B cell (primary cell): ENCODE measurements around the gene PLG. TPM values are rescaled to one million over a fixed set of nuclear protein-coding genes. Genes with fewer than 3 reads are reported as not detected.

Experiments used
- ATAC-seq: fragments of 200-7000 bp; cut with Tn5 transposase; one replicate; pipeline ENCODE4 v1.10.0; 2021; ENCODE audit warnings: low read depth, mild to moderate bottlenecking, moderate number of reproducible peaks, moderate library complexity
- CTCF ChIA-PET: fragments of 350-600 bp; sonication (Branson Sonifier 250); formaldehyde crosslinking; loops from one replicate; lab custom pipeline; 2021; ENCODE audit warnings: antibody characterized with exemption, inconsistent platforms; lab: Charles Lee
- POLR2A ChIA-PET: fragments of 350-600 bp; sonication (Branson Sonifier 250); formaldehyde crosslinking; loops from one replicate; lab custom pipeline; 2021; ENCODE audit warnings: antibody characterized with exemption; lab: Charles Lee
- DNase-seq: peaks from one replicate; pipeline ENCODE4 v3.0.0; 2013
- H2AFZ ChIP-seq: 2 replicates; pipeline ENCODE4 v1.6.1; 2012; ENCODE audit warnings: mild to moderate bottlenecking, low read depth, low read length; ENCODE audit not compliant: insufficient read depth, poor library complexity, severe bottlenecking
- H3K27ac ChIP-seq, 2 donors: 1 replicate in 1 of 2; 2 replicates in 1 of 2; pipeline ENCODE4 v1.5.1; 2012 to 2013; ENCODE audit warnings: low read length in 2 of 2, mild to moderate bottlenecking in 2 of 2, moderate library complexity in 1 of 2
- H3K27me3 ChIP-seq, 4 experiments: fragments of 200-600 bp in 1 of 4; sonication (generic) in 1 of 4; replicated peaks in 1 of 4; 1 replicate in 2 of 4; 2 replicates in 2 of 4; pipeline versions ENCODE4 v1.6.1 to v1.7.0; 2013 to 2016; ENCODE audit warnings: low read length in 3 of 4, mild to moderate bottlenecking in 2 of 4, mixed read lengths in 1 of 4, moderate library complexity in 1 of 4; ENCODE audit not compliant: insufficient read depth in 4 of 4, control insufficient read depth in 3 of 4; ENCODE audit errors: control extremely low read depth in 1 of 4
- H3K36me3 ChIP-seq, 2 experiments: replicated peaks in 1 of 2; 1 replicate in 1 of 2; 2 replicates in 1 of 2; pipeline versions ENCODE4 v1.6.1 to v1.7.1; 2013; ENCODE audit warnings: low read length in 1 of 2; ENCODE audit not compliant: insufficient read depth in 2 of 2, control insufficient read depth in 1 of 2; ENCODE audit errors: control extremely low read depth in 1 of 2, extremely low read depth in 1 of 2
- H3K4me1 ChIP-seq, 2 donors: fragments of 200-600 bp in 1 of 2; sonication (generic) in 1 of 2; 1 replicate in 1 of 2; 2 replicates in 1 of 2; pipeline versions ENCODE4 v1.5.1 to v1.6.1; 2013 to 2017; ENCODE audit warnings: low read length in 2 of 2; ENCODE audit not compliant: control insufficient read depth in 2 of 2, insufficient read depth in 2 of 2
- H3K4me2 ChIP-seq: replicated peaks from 2 replicates; pipeline ENCODE3; 2012; ENCODE audit warnings: mild to moderate bottlenecking, low read depth, low read length; ENCODE audit not compliant: poor library complexity, severe bottlenecking
- H3K4me3 ChIP-seq, 5 experiments: fragments of 200-600 bp in 1 of 5; sonication (generic) in 1 of 5; 1 replicate in 3 of 5; 2 replicates in 2 of 5; pipeline versions ENCODE4 v1.5.1 to v1.7.0; 2011 to 2016; ENCODE audit warnings: low read length in 4 of 5, mild to moderate bottlenecking in 4 of 5, low read depth in 2 of 5, control low read depth in 1 of 5, moderate library complexity in 1 of 5; ENCODE audit not compliant: insufficient read depth in 1 of 5; ENCODE audit errors: control extremely low read depth in 1 of 5, extremely low read depth in 1 of 5
- H3K79me2 ChIP-seq: fragments of 200-600 bp; sonication (generic); one replicate; pipeline ENCODE4 v1.6.0; 2016; ENCODE audit warnings: low read length; ENCODE audit not compliant: control insufficient read depth, insufficient read depth
- H3K9ac ChIP-seq: fragments of 200-600 bp; sonication (generic); 2 replicates; pipeline ENCODE4 v1.6.1; 2017; ENCODE audit warnings: mild to moderate bottlenecking, low read length, moderate library complexity
- H3K9me3 ChIP-seq, 3 donors: one replicate each; pipeline versions ENCODE4 v1.6.1 to v1.7.1; 2013; ENCODE audit warnings: low read length in 2 of 3; ENCODE audit not compliant: control insufficient read depth in 2 of 3, insufficient read depth in 1 of 3; ENCODE audit errors: control extremely low read depth in 1 of 3
- H4K20me1 ChIP-seq: 2 replicates; pipeline ENCODE4 v1.6.0; 2012; ENCODE audit warnings: mild to moderate bottlenecking, low read length; ENCODE audit not compliant: insufficient read depth, control insufficient read depth, poor library complexity, severe bottlenecking
- H3K27ac Mint-ChIP-seq: one replicate; pipeline ENCODE4 v1.8.0; 2021; ENCODE audit warnings: mixed read lengths
- H3K27me3 Mint-ChIP-seq: one replicate; pipeline ENCODE4 v1.8.0; 2021; ENCODE audit warnings: mixed read lengths
- H3K4me1 Mint-ChIP-seq: one replicate; pipeline ENCODE4 v1.8.0; 2021; ENCODE audit warnings: mixed read lengths
- H3K4me3 Mint-ChIP-seq: one replicate; pipeline ENCODE4 v1.8.0; 2021; ENCODE audit warnings: mixed read lengths
- H3K9me3 Mint-ChIP-seq: one replicate; pipeline ENCODE4 v1.8.0; 2022; ENCODE audit warnings: mixed read lengths; ENCODE audit not compliant: insufficient read depth
- EZH2 ChIP-seq: IDR thresholded peaks from 2 replicates; pipeline ENCODE4 v1.6.1; 2012; ENCODE audit warnings: borderline replicate concordance, low read depth, mild to moderate bottlenecking, moderate library complexity, low read length; ENCODE audit not compliant: insufficient read depth, poor library complexity, severe bottlenecking
- WGBS: methylation state at CpG from one replicate; pipeline ENCODE4 v1.1.5; 2013; ENCODE audit warnings: missing lambda C conversion rate; ENCODE audit not compliant: insufficient coverage; 5-methylcytosine and 5-hydroxymethylcytosine counted together
- intact Hi-C: fragments of 100-400 bp; cut with micrococcal nuclease; formaldehyde crosslinking; loops from one replicate; pipeline ENCODE4 v1.10.0; 2022
- polyA plus RNA-seq: library from polyadenylated mRNA; depleted of rRNA; stranded (reverse); fragments of >200 nt; gene quantifications from 2 replicates; pipeline ENCODE4 v1.2.3, GENCODE V29; 2012
- total RNA-seq, 2 donors: library from RNA; stranded (reverse); fragments of 120-200 nt in 1 of 2; gene quantifications; 1 replicate in 1 of 2; 2 replicates in 1 of 2; pipeline versions ENCODE4 v1.2.3 to v1.2.4, GENCODE V29; 2013 to 2022
- TF ChIP-seq, protein P1 (sequence below): fragments of 200-600 bp; IDR thresholded peaks from one replicate; pipeline ENCODE4 v1.8.0; 2022; ENCODE audit warnings: antibody characterized with exemption, mild to moderate bottlenecking

The PLG gene
- total and polyA plus RNA-seq, 2 donors (not counting 1 experiment from before 2014, with no cell fraction given): 0.32 TPM; not detected in 1

DNA sequence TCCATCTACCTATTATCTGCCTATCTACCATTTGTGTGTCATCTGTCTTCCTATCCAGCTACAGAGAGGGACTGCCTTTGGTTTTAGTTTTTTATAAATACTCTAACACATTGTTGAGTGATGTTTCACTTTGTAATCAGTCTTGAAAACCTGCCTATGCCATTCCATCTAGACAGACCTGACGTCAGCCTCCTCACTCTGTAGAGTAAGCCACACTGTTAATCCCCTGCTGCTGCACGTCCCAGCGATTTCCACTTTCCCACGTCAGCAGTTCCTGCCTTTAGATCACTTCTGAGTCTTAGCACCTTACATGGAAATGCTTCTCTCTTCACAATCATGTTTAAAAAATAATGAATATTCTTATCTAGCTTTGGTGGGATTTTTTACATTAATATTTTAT lies 54.8 kb downstream of the PLG start:
- H3K27ac Mint-ChIP-seq: no peak overlapping the region
- H3K4me1 Mint-ChIP-seq: no peaks in the 10 kb centered on the region
- ChIA-PET POLR2A (no interaction called here), CTCF (no interaction called here)
- H3K27me3 ChIP-seq: peaks cover 0 to 10% (median 4%) of the 10 kb centered on the region in 4 experiments
- H4K20me1 ChIP-seq: no peaks in the 10 kb centered on the region
- H3K27ac ChIP-seq: no peak overlapping the region
- no peaks in the 10 kb centered on the region for H3K9me3 Mint-ChIP-seq
- peaks cover 0 to 2% (median 0%) of the 10 kb centered on the region in 3 donors for H3K9me3 ChIP-seq
- H3K4me1 ChIP-seq: no peaks in the 10 kb centered on the region
- DNase-seq: no peak
- no peak overlapping the region for H3K4me3 Mint-ChIP-seq
- H3K27me3 Mint-ChIP-seq: peaks cover 49% of the 10 kb centered on the region
- H3K79me2 ChIP-seq: no peaks in the 10 kb centered on the region
- no peak overlapping the region for H3K9ac ChIP-seq
- WGBS: 83% methylated on average over 2 of the region's 4 CpGs
- no peak for TF ChIP-seq EZH2
- TF ChIP-seq, protein P1, sequence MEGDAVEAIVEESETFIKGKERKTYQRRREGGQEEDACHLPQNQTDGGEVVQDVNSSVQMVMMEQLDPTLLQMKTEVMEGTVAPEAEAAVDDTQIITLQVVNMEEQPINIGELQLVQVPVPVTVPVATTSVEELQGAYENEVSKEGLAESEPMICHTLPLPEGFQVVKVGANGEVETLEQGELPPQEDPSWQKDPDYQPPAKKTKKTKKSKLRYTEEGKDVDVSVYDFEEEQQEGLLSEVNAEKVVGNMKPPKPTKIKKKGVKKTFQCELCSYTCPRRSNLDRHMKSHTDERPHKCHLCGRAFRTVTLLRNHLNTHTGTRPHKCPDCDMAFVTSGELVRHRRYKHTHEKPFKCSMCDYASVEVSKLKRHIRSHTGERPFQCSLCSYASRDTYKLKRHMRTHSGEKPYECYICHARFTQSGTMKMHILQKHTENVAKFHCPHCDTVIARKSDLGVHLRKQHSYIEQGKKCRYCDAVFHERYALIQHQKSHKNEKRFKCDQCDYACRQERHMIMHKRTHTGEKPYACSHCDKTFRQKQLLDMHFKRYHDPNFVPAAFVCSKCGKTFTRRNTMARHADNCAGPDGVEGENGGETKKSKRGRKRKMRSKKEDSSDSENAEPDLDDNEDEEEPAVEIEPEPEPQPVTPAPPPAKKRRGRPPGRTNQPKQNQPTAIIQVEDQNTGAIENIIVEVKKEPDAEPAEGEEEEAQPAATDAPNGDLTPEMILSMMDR: no peak
- H3K36me3 ChIP-seq: no peaks in the 10 kb centered on the region
- ATAC-seq: no peak
- intact Hi-C loops: no loop called here
- H3K4me2 ChIP-seq: no peak overlapping the region
- no peak overlapping the region for H2AFZ ChIP-seq
- no peak overlapping the region for H3K4me3 ChIP-seq

GRCh38 chr6:160764847-160765246 lies 62.8 kb downstream of the PLG start:
- H3K27me3 ChIP-seq: peaks cover 0 to 19% (median 6%) of the 10 kb centered on the region in 4 experiments
- Mint-ChIP-seq H3K4me3 (no peak overlapping the region), H3K4me1 (peaks cover 11% of the 10 kb centered on the region), H3K27me3 (peaks cover 30% of the 10 kb centered on the region), H3K27ac (no peak overlapping the region), H3K9me3 (peaks cover 5% of the 10 kb centered on the region)
- ATAC-seq: no peak
- no peaks in the 10 kb centered on the region for H4K20me1 ChIP-seq
- peaks cover 0 to 5% (median 5%) of the 10 kb centered on the region in 3 donors for H3K9me3 ChIP-seq
- H3K79me2 ChIP-seq: no peaks in the 10 kb centered on the region
- no peak overlapping the region for H3K9ac ChIP-seq
- 98% methylated on average over 5 of the region's 5 CpGs for WGBS
- no peak overlapping the region for H3K27ac ChIP-seq
- H3K4me1 ChIP-seq: peaks cover 0 to 6% of the 10 kb centered on the region in 2 donors
- ChIA-PET CTCF (no interaction called here), POLR2A (no interaction called here)
- no peak overlapping the region for H3K4me2 ChIP-seq
- H3K4me3 ChIP-seq: no peak overlapping the region
- H3K36me3 ChIP-seq: no peaks in the 10 kb centered on the region
- intact Hi-C loops: loop anchor here (5.0 kb wide), 1 partner anchor 903 kb away; no protein-coding TSS in a partner anchor
- DNase-seq: no peak
- no peak for TF ChIP-seq EZH2
- TF ChIP-seq, protein P1: no peak
- no peak overlapping the region for H2AFZ ChIP-seq
